ENCODE measurements around the gene KRTAP19-4.

KRTAP19-4 gene, protein sequence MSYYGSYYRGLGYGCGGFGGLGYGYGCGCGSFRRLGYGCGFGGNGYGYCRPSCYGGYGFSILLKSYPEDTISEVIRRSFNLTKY

GRCh38 chr21:30497065-30497464 lies at the start of gene KRTAP19-4:
Gene KRTAP19-4 (minus strand): TSS chr21:30497165. CDS start chr21:30497110, 55 bp downstream.
- no peak for DNase-seq

DNA sequence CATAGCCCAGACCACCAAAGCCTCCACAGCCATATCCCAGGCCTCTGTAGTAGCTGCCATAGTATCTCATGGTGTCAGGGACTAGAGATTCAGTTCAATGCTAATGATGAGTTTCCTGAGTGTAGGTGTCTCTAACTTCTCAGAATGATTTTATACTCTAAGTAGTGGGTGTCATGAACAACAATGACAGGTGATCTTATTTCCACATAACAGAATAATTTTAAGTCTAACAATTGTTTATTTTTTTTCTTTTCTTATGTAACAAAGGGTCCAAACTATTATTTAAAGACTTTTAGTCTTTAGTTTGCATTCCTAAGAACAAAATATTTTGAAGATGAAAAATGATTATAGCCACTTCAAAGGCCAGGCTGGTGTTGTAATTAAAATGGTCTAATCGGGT lies 44.8 kb upstream of the KRTAP19-4 start, which contains the start of gene KRTAP19-6:
KRTAP19-6 (minus strand) TSS at position 101 of the 400 bp plus-strand sequence; CDS start at position 70, 31 bp downstream.
- DNase-seq: no peak

DNA sequence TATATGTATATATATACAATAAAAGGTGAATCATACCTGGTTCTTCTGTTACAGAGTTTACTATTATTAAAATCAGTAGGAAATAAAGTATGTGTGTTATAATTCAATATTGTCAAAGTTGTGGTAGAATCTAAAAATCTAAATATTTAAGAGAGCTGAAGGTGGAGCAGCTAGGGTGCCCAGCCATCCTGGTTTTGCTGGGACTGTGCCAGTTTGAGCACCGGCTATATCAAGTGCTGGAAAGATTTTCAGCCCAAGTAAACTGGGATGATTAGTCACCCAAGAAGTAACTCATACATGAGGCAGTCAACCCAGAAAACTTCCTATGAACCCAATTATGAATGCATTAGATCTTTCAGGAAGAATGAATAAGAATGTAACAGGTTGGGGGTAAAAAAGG lies 21.9 kb upstream of the KRTAP19-4 start:
- DNase-seq: no peak

GRCh38 chr21:30515681-30516080 lies 18.7 kb upstream of the KRTAP19-4 start:
- DNase-seq: no peak

DNA sequence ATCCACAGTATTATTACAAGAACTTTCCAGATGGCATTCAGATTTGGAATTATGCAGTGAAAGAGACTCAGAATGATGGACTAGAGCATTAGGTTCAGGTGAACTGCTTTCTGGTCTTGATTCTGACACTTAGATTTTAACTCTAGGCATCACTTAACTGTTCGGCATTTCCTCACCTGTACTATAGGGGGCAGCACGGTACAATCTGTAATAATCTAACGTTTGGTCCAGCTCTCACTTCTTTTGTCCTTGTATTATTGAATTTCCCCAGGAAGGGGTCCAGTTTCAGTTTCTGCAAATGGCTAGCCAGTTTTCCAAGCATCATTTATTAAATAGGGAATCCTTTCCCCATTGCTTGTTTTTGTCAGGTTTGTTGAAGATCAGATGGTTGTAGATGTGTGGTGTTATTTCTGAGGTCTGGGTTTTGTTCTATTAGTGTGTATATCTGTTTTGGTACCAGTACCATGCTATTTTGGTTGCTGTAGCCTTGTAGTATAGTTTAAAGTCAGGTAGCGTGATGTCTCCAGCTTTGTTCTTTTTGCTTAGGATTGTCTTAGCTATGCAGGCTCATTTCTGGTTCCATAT lies 8.7 kb upstream of the KRTAP19-4 start:
- DNase-seq: peak in 1 of 2 donors; percentile 3

GRCh38 chr21:30502041-30502440 lies 5.1 kb upstream of the KRTAP19-4 start, which contains the start of gene KRTAP19-5:
Gene KRTAP19-5 (minus strand): TSS chr21:30502141. CDS start chr21:30502090, 51 bp downstream.
- DNase-seq: no peak

DNA sequence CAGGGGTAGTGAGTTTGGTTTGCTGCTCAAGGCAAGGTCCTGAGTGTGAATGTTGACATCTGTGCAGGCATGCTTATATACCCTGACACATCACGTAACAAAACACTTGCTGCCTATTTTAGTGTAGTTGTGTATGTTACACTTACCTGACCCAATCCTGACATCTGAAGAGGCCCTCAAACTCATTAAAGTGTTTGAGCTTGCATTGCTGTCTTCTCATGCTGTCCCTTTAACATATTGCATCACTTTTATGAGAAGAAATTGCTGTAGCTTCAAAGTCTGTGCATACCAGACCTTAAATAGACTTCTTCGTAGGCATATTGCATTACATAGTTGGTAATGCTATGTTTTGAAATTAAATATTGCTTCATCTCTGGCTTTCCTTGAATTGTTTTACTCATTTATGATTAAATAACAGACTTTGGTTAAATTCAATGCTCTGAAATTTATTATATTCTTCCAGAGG lies 5.0 kb downstream of the KRTAP19-4 start, which contains the start of gene KRTAP19-3:
KRTAP19-3 (minus strand) TSS at position 51 of the 466 bp plus-strand sequence. CDS start 56 bp downstream, outside the sequence.
- DNase-seq: no peak

- no peak for DNase-seq
Measured at GRCh38 chr21:30487336-30487735, 9.6 kb downstream of the KRTAP19-4 start, which contains the start of gene KRTAP19-2. Gene KRTAP19-2 (minus strand): TSS chr21:30487436. CDS start chr21:30487348, 88 bp downstream.

GRCh38 chr21:30486180-30486579 lies 10.8 kb downstream of the KRTAP19-4 start:
- no peak for DNase-seq

DNA sequence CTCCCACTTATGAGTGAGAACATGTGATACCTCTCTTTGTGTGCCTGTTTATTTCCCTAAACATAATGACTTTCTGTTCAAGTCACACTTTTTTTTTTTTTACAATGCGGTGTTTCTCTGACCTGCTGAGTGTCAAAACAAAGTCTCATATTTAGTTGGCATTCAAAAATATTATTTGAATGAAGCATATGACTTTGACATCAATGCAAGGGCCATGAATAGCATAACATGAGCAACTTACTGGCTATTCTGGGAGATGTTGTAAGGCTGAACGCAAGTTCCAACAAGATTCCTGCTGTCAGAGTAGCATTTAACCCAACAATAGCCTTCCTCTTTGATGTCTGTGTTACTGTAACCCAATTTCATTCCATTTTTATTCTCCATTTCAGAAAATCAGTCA lies 14.8 kb downstream of the KRTAP19-4 start:
- DNase-seq: no peak

GRCh38 chr21:30480145-30480544 lies 16.8 kb downstream of the KRTAP19-4 start, which contains the start of gene KRTAP19-1:
Gene KRTAP19-1 (minus strand): TSS chr21:30480367. CDS start chr21:30480317, 50 bp downstream.
- no peak for DNase-seq

DNA sequence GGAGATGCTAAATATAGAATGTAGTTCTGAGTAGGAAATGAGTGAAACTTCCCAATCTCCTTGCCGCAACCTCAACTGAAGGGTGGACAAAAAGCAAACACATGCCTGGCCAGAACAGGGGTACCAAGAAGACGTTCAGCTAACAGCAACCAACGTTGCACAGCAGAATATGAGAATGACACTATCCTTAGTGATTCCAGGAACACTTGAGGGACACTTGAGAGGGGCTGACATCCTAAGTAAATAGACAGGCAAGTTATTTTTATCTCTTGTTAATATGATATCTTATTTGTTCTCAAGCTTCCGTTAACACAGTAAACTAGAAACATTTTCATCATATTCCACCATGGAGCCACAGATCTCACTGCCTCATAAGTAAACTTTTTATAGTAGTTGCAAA lies 17.7 kb downstream of the KRTAP19-4 start:
- DNase-seq: no peak

DNA sequence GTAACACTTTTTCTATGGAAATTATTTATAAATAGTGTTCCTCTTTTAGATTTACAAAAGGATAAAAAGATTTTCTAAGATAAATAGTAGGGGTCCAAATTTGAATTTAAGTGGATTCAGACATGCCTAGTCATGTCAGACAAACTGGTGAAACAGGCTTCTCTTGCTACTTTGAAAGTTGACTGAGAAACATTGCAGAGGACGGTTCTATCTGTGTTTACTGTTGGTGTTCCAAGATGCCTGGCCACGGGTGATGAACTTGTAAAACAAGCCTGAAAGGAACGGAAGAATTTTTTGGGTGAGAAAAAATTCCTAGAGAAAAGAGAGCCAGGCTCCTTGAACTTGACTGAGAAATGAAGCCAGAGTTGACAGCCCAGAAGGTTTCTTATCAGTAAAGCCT lies 19.0 kb downstream of the KRTAP19-4 start:
- DNase-seq: no peak

DNA sequence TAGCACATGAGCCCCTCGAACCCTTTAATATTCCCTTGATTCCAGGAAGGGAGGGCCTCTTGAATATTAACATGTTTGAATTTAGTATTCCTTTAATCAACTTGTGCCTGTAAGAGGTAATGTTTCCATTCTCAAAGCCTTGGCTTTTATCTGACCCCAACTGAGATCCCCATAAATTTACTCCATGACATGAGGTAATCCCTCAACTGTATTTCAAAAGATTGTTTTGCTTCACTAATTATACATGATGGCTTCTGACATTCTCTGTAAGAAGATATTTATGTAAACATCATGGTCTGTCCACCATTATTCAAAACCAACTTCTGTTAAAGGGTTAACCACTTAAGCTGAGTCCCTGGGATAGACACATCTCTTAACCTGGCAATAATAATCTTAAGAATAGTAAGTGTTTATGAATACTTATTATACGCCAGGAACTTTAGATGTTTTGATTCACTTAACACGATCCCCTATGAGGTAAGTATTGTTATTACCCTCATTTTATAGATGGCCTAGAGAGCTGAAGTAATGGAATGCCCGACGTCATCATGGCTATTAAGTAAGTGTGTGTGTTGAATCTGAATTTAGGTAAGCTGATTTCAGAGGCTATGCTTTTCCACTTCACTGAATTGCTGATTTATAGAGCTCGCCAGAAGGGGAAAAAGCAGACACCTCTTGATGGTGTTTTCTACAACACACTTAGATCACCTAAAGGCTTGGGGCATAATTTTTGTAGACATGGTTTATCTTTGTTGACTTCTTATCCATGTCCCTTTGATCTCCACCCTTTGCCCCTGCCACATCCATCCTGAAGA lies 27.9 kb downstream of the KRTAP19-4 start:
- no peak for DNase-seq

GRCh38 chr21:30463713-30464112 lies 33.3 kb downstream of the KRTAP19-4 start:
- no peak for DNase-seq

- DNase-seq: no peak
Measured at GRCh38 chr21:30448514-30448913, 48.5 kb downstream of the KRTAP19-4 start.

DNA sequence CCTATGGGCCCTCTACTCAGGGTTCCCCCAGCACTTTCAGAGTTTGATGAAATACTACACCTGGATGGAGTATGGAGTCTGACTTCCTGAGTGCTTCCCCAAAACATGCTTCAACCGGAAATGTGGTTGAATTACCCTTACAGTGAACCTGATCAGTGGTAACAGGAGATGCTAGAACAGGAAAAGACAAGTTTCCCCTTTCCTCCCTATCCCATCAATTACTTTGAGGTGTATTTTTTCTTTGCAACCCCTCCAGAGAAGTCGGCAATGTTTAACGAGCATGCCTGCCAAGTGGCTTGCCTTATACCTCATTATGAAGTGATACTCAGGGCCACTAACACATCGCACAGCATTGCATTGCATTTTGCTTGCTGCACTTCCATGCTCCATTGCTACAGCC lies 49.9 kb downstream of the KRTAP19-4 start:
- no peak for DNase-seq

All from stimulated activated CD4-positive, alpha-beta T cell treated with anti-CD3 and anti-CD28 coated beads, Interleukin-2, amount 100 ng/mL, for 48 hours (primary cell).